ENCODE results near the gene SRPK2. TPM values are rescaled to one million over a fixed set of nuclear protein-coding genes. Genes with fewer than 3 reads are reported as not detected.

SRPK2 gene
- total and polyA plus RNA-seq, 2 of the 8 experiments (the other 6 are each of a cell fraction or from before 2014, with no cell fraction given) = 10.0 to 47.1 TPM

- Histone ChIP-seq H2AFZ (ENCODE audit: low read length) (no peak overlapping the region), H3K4me3 (ENCODE audit: extremely low read depth in 1 of 4, insufficient read depth in 2 of 4, low read depth in 3 of 4, low read length in 4 of 4) (no peak overlapping the region), H4K8ac (ENCODE audit: extremely low read depth, insufficient read depth, low read length) (no peak overlapping the region), H4K20me1 (replicated peaks in 1 of 2; ENCODE audit: control insufficient read depth in 1 of 2, insufficient read depth in 2 of 2, low read length in 2 of 2) (peaks cover 1 to 2% of the 10 kb centered on the region in 2 experiments), H3K9me3 (ENCODE audit: insufficient read depth in 2 of 2, low read depth in 1 of 2, low read length in 1 of 2) (no peaks in the 10 kb centered on the region), H3K4ac (replicated peaks; ENCODE audit: insufficient read length, low read depth, low read length) (no peak overlapping the region), H3K36me3 (ENCODE audit: control insufficient read depth in 2 of 4, insufficient read depth in 4 of 4, low read length in 3 of 4) (no peaks in the 10 kb centered on the region), H3K14ac (ENCODE audit: insufficient read length) (no peak overlapping the region), H3K23ac (ENCODE audit: insufficient read length) (no peak overlapping the region), H3K18ac (ENCODE audit: extremely low read depth, low read length) (no peak overlapping the region), H3K79me1 (ENCODE audit: low read depth, low read length) (peaks cover 2% of the 10 kb centered on the region; the same call in 1 of the 2 replicates), H4K91ac (replicated peaks; ENCODE audit: insufficient read length, low read length) (no peak overlapping the region), H2BK12ac (ENCODE audit: low read depth, low read length) (no peak overlapping the region), H3K4me2 (ENCODE audit: insufficient read depth in 1 of 2, low read depth in 2 of 2, low read length in 2 of 2) (no peak overlapping the region), H3K9ac (replicated peaks in 1 of 4; ENCODE audit: extremely low read depth in 1 of 4, low read depth in 3 of 4, low read length in 3 of 4) (no peak overlapping the region), H3K27me3 (replicated peaks in 1 of 4; ENCODE audit: control insufficient read depth in 3 of 4, extremely low read depth in 1 of 4, insufficient read depth in 3 of 4, low read length in 3 of 4) (no peaks in the 10 kb centered on the region), H2AK5ac (ENCODE audit: low read depth, low read length) (no peak overlapping the region), H2BK120ac (replicated peaks; ENCODE audit: low read depth, low read length) (no peak overlapping the region), H3K23me2 (ENCODE audit: low read depth, low read length) (no peaks in the 10 kb centered on the region; the same call in 1 of the 2 replicates), H3K56ac (replicated peaks; ENCODE audit: insufficient read length, low read depth, low read length) (no peak overlapping the region), H2BK15ac (ENCODE audit: low read length) (no peak overlapping the region), H2BK5ac (ENCODE audit: low read depth, low read length) (no peak overlapping the region), H3K27ac (ENCODE audit: low read depth, low read length) (no peak overlapping the region), H2BK20ac (ENCODE audit: low read length) (no peak overlapping the region), H3K4me1 (replicated peaks in 1 of 4; ENCODE audit: control insufficient read depth in 3 of 4, insufficient read depth in 4 of 4, low read length in 3 of 4) (peaks cover 0 to 4% (median 0%) of the 10 kb centered on the region in 4 experiments; a peak in 1 of 7 replicates), H3K79me2 (ENCODE audit: control insufficient read depth in 1 of 2, insufficient read depth in 2 of 2, low read length in 2 of 2) (peaks cover 0 to 14% of the 10 kb centered on the region in 2 experiments; a peak in 2 of 4 replicates), H4K5ac (ENCODE audit: insufficient read length, low read depth, low read length) (no peak overlapping the region)
- CTCF ChIA-PET (ENCODE audit: partially characterized antibody) = interaction anchor here (1.1 kb wide), 1 partner anchor 15 kb away, joined by 4 read pairs; no protein-coding TSS in a partner anchor
- POLR2A ChIA-PET (ENCODE audit: partially characterized antibody) = interaction anchor here (1.2 kb wide), 1 partner anchor 20 kb away, joined by 3 read pairs; no protein-coding TSS in a partner anchor
- no peak for FAIRE-seq
- 79% methylated on average over 3 of the region's 3 CpGs; no CpG with 5 or more reads in 1 of the 2 experiments for WGBS, 2 experiments (ENCODE audit: extremely low coverage in 1 of 2, insufficient coverage in 1 of 2, insufficient read length in 1 of 2, insufficient replicate concordance in 2 of 2, low coverage in 1 of 2, low lambda C conversion rate in 2 of 2, missing lambda C conversion rate in 1 of 2)
- DNase-seq (ENCODE audit: low read depth in 1 of 2, low spot score in 2 of 2) = no peak
- TF ChIP-seq ATF2 (IDR thresholded peaks at IDR 0.05; ENCODE audit: low read length) = no peak
- TF ChIP-seq MAX (IDR thresholded peaks at IDR 0.05) = no peak
- TF ChIP-seq TEAD4 (IDR thresholded peaks at IDR 0.05; ENCODE audit: low read depth, low read length) = no peak
- TF ChIP-seq FOSL1 (IDR thresholded peaks at IDR 0.05; ENCODE audit: insufficient read depth, low read depth, low read length) = no peak
Observed at GRCh38 chr7:105202616-105203015, 186.1 kb downstream of the SRPK2 start.
